Activated T-cell treated with anti-CD3 and anti-CD28 coated beads, Interleukin-2, amount 50 U/mL, for 4 hours (primary cell): Measurements from ENCODE around the gene ZNF668. TPM values are rescaled to one million over a fixed set of nuclear protein-coding genes. Genes with fewer than 3 reads are reported as not detected.

Experiments
- ATAC-seq, 2 donors: fragments of 200-7000 bp; cut with Tn5 transposase; one replicate each; pipeline ENCODE4 v1.10.0; 2021
- DNase-seq: peaks from one replicate; pipeline ENCODE4 v3.0.0-alpha.2; 2020
- H3K27me3 Mint-ChIP-seq: one replicate; pipeline ENCODE4 v1.8.0; 2021; ENCODE audit warnings: low read depth, mixed read lengths
- H3K36me3 Mint-ChIP-seq: one replicate; pipeline ENCODE4 v1.8.0; 2022; ENCODE audit warnings: mixed read lengths; ENCODE audit not compliant: insufficient read depth
- H3K4me1 Mint-ChIP-seq: one replicate; pipeline ENCODE4 v1.8.0; 2021; ENCODE audit warnings: low read depth, mixed read lengths
- H3K4me3 Mint-ChIP-seq: one replicate; pipeline ENCODE4 v1.8.0; 2021; ENCODE audit warnings: mild to moderate bottlenecking, moderate library complexity, mixed read lengths
- H3K9me3 Mint-ChIP-seq: one replicate; pipeline ENCODE4 v1.8.0; 2021; ENCODE audit warnings: mixed read lengths
- total RNA-seq, 3 donors: library from RNA; stranded (reverse); gene quantifications; one replicate each; pipeline ENCODE4 v1.2.1, GENCODE V29; 2021

ZNF668 gene
- total RNA-seq, result 10 to 100 TPM; 18.1 to 19.4 (median 19.2) TPM

- peaks cover 21% of the 10 kb centered on the region for H3K36me3 Mint-ChIP-seq
These were observed at the start of gene ZNF668, which contains the start of gene ZNF646 for GRCh38 chr16:31073970-31074813. ZNF668 (minus strand) TSS chr16:31074240; CDS start chr16:31064459, 9,781 bp downstream. ZNF646 (plus strand) TSS chr16:31074422; CDS start chr16:31076325, 1,903 bp downstream.

GRCh38 chr16:31120129-31120528 lies 46.1 kb upstream of the ZNF668 start:
- peaks cover 17% of the 10 kb centered on the region for H3K36me3 Mint-ChIP-seq
- peaks cover 15% of the 10 kb centered on the region for H3K4me1 Mint-ChIP-seq
- H3K9me3 Mint-ChIP-seq, result no peaks in the 10 kb centered on the region
- no peak for ATAC-seq
- no peak overlapping the region for H3K4me3 Mint-ChIP-seq
- H3K27me3 Mint-ChIP-seq, result no peaks in the 10 kb centered on the region
- no peak for DNase-seq

More at GRCh38 chr16:31073970-31074813, at the start of gene ZNF668, which contains the start of gene ZNF646:
- H3K9me3 Mint-ChIP-seq, result no peaks in the 10 kb centered on the region
- DNase-seq (peak; percentile 96), ATAC-seq (peak; percentile 81 to 83)
- H3K27me3 Mint-ChIP-seq, result no peaks in the 10 kb centered on the region
- H3K4me1 Mint-ChIP-seq, result peaks cover 39% of the 10 kb centered on the region
- peak within 1 kb of the TSS; percentile 98 for H3K4me3 Mint-ChIP-seq

GRCh38 chr16:31118223-31119155 lies 44.4 kb upstream of the ZNF668 start:
- peaks cover 17% of the 10 kb centered on the region for H3K36me3 Mint-ChIP-seq
- peak overlapping the region; percentile 88 for H3K4me3 Mint-ChIP-seq
- DNase-seq, result no peak
- H3K27me3 Mint-ChIP-seq, result no peaks in the 10 kb centered on the region
- no peaks in the 10 kb centered on the region for H3K9me3 Mint-ChIP-seq
- ATAC-seq, result no peak
- H3K4me1 Mint-ChIP-seq, result peaks cover 16% of the 10 kb centered on the region

GRCh38 chr16:31117384-31118222 lies 43.6 kb upstream of the ZNF668 start, which contains the start of gene KAT8:
KAT8 (plus strand) TSS chr16:31117664; CDS start chr16:31117682, 18 bp downstream.
- H3K4me1 Mint-ChIP-seq, result peaks cover 16% of the 10 kb centered on the region
- no peaks in the 10 kb centered on the region for H3K9me3 Mint-ChIP-seq
- peak; percentile 95 for DNase-seq
- peaks cover 19% of the 10 kb centered on the region for H3K36me3 Mint-ChIP-seq
- ATAC-seq, result peak; percentile 94 to 96
- peak within 1 kb of the TSS; percentile 88 for H3K4me3 Mint-ChIP-seq
- no peaks in the 10 kb centered on the region for H3K27me3 Mint-ChIP-seq

- Mint-ChIP-seq H3K9me3 (no peaks in the 10 kb centered on the region), H3K4me1 (peaks cover 18% of the 10 kb centered on the region), H3K27me3 (no peaks in the 10 kb centered on the region), H3K36me3 (peaks cover 15% of the 10 kb centered on the region), H3K4me3 (no peak overlapping the region)
- ATAC-seq (no peak), DNase-seq (no peak)
These were observed 40.4 kb upstream of the ZNF668 start for GRCh38 chr16:31114468-31114867.

GRCh38 chr16:31113121-31114120 lies 39.4 kb upstream of the ZNF668 start:
- Mint-ChIP-seq H3K9me3 (no peaks in the 10 kb centered on the region), H3K4me3 (no peak overlapping the region), H3K36me3 (peaks cover 14% of the 10 kb centered on the region), H3K4me1 (peaks cover 12% of the 10 kb centered on the region), H3K27me3 (no peaks in the 10 kb centered on the region)
- DNase-seq, result no peak
- no peak for ATAC-seq

GRCh38 chr16:31112711-31113110 lies 38.7 kb upstream of the ZNF668 start:
- Mint-ChIP-seq H3K4me3 (no peak overlapping the region), H3K4me1 (peaks cover 10% of the 10 kb centered on the region), H3K36me3 (peaks cover 13% of the 10 kb centered on the region), H3K9me3 (no peaks in the 10 kb centered on the region), H3K27me3 (no peaks in the 10 kb centered on the region)
- ATAC-seq (no peak), DNase-seq (no peak)

GRCh38 chr16:31111881-31112466 lies 37.9 kb upstream of the ZNF668 start:
- DNase-seq, result no peak
- H3K9me3 Mint-ChIP-seq, result no peaks in the 10 kb centered on the region
- H3K4me1 Mint-ChIP-seq, result peaks cover 14% of the 10 kb centered on the region
- no peaks in the 10 kb centered on the region for H3K27me3 Mint-ChIP-seq
- no peak overlapping the region for H3K4me3 Mint-ChIP-seq
- ATAC-seq, result no peak
- H3K36me3 Mint-ChIP-seq, result peaks cover 13% of the 10 kb centered on the region

GRCh38 chr16:31110106-31111034 lies 36.3 kb upstream of the ZNF668 start:
- Mint-ChIP-seq H3K36me3 (peaks cover 13% of the 10 kb centered on the region), H3K4me3 (peak overlapping the region; percentile 81), H3K4me1 (peaks cover 17% of the 10 kb centered on the region), H3K27me3 (no peaks in the 10 kb centered on the region), H3K9me3 (no peaks in the 10 kb centered on the region)
- ATAC-seq, result no peak
- DNase-seq, result no peak

- peaks cover 13% of the 10 kb centered on the region for H3K36me3 Mint-ChIP-seq
- DNase-seq (no peak), ATAC-seq (no peak)
- peak overlapping the region; percentile 81 for H3K4me3 Mint-ChIP-seq
- no peaks in the 10 kb centered on the region for H3K27me3 Mint-ChIP-seq
- H3K9me3 Mint-ChIP-seq, result no peaks in the 10 kb centered on the region
- H3K4me1 Mint-ChIP-seq, result peaks cover 17% of the 10 kb centered on the region
These were observed 35.6 kb upstream of the ZNF668 start for GRCh38 chr16:31109622-31110021.

GRCh38 chr16:31108794-31109558 lies 34.9 kb upstream of the ZNF668 start:
- Mint-ChIP-seq H3K27me3 (no peaks in the 10 kb centered on the region), H3K36me3 (peaks cover 13% of the 10 kb centered on the region), H3K9me3 (no peaks in the 10 kb centered on the region), H3K4me1 (peaks cover 17% of the 10 kb centered on the region), H3K4me3 (peak overlapping the region; percentile 81)
- ATAC-seq (peak in 1 of 2 donors; percentile 3), DNase-seq (no peak)
